Epithelial cell of esophagus (primary cell): ENCODE results near the gene MARK2.

ENCODE experiments used
- DNase-seq: peaks from one replicate; pipeline ENCODE4 v3.0.0; 2010; ENCODE audit warnings: low read depth
- H3K4me3 ChIP-seq: 2 replicates; pipeline ENCODE4 v1.5.1; 2011; ENCODE audit warnings: mild to moderate bottlenecking, low read length, control low read depth
- TF ChIP-seq, protein P1 (sequence below): IDR thresholded peaks from 2 replicates; pipeline ENCODE4 v1.5.1; 2011; ENCODE audit warnings: low read depth, mild to moderate bottlenecking, low read length, control low read depth, inconsistent platforms; ENCODE audit not compliant: insufficient read depth; ENCODE audit errors: missing control alignments

The MARK2 gene

DNA sequence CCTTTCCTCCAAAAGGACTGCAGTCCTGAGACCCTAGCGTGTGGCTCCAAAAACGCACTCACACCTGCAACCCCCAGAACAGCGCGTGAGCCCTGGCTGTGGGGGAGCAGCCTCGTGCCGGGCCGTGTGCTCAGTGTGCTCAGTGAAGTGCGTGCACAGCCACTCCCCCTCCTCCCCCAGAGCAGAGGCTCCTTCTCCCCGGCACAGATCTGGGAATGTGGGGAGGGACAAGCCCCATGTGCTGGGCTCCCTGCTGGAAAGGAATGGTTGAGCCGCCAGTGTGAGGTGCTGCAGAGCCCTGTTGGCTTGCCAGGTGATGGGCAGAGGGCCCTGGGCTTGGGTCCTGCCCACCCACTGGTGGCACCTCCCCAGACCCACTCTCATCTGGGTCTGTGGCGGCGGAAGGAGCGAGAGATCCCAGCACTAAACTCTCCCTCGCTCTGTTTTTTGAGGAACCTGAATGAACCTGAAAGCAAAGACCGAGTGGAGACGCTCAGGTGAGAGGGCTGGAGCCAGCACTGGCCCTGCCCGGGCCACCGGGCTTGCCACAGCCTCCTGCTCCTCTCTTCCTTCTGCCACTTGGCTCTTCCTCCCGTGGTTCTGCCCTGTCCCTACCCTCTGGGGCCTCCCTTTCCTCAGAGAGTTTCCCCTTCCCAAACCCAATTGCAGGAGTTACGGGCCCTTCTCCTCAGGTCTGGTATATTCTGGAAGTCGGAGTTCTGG is 69.1 kb downstream of the MARK2 start:
- TF ChIP-seq, protein P1, sequence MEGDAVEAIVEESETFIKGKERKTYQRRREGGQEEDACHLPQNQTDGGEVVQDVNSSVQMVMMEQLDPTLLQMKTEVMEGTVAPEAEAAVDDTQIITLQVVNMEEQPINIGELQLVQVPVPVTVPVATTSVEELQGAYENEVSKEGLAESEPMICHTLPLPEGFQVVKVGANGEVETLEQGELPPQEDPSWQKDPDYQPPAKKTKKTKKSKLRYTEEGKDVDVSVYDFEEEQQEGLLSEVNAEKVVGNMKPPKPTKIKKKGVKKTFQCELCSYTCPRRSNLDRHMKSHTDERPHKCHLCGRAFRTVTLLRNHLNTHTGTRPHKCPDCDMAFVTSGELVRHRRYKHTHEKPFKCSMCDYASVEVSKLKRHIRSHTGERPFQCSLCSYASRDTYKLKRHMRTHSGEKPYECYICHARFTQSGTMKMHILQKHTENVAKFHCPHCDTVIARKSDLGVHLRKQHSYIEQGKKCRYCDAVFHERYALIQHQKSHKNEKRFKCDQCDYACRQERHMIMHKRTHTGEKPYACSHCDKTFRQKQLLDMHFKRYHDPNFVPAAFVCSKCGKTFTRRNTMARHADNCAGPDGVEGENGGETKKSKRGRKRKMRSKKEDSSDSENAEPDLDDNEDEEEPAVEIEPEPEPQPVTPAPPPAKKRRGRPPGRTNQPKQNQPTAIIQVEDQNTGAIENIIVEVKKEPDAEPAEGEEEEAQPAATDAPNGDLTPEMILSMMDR = no peak
- no peak for DNase-seq
- no peak overlapping the region for H3K4me3 ChIP-seq

DNA sequence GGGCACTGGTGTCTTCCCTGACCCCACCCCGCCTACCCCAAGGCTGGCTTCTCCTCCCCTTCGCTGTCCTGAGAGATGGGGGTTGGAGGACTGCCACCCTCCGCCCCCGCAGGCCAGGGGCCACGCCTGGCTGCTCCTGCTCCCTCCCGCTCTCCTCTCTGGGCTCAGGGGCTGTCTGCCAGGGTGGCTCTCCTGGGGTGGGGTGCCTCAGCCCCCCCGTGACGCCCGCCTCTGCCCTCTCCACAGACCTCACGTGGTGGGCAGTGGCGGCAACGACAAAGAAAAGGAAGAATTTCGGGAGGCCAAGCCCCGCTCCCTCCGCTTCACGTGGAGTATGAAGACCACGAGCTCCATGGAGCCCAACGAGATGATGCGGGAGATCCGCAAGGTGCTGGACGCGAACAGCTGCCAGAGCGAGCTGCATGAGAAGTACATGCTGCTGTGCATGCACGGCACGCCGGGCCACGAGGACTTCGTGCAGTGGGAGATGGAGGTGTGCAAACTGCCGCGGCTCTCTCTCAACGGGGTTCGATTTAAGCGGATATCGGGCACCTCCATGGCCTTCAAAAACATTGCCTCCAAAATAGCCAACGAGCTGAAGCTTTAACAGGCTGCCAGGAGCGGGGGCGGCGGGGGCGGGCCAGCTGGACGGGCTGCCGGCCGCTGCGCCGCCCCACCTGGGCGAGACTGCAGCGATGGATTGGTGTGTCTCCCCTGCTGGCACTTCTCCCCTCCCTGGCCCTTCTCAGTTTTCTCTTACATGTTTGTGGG is 69.9 kb downstream of the MARK2 start:
- TF ChIP-seq, protein P1 = no peak
- DNase-seq = no peak
- no peak overlapping the region for H3K4me3 ChIP-seq

DNA sequence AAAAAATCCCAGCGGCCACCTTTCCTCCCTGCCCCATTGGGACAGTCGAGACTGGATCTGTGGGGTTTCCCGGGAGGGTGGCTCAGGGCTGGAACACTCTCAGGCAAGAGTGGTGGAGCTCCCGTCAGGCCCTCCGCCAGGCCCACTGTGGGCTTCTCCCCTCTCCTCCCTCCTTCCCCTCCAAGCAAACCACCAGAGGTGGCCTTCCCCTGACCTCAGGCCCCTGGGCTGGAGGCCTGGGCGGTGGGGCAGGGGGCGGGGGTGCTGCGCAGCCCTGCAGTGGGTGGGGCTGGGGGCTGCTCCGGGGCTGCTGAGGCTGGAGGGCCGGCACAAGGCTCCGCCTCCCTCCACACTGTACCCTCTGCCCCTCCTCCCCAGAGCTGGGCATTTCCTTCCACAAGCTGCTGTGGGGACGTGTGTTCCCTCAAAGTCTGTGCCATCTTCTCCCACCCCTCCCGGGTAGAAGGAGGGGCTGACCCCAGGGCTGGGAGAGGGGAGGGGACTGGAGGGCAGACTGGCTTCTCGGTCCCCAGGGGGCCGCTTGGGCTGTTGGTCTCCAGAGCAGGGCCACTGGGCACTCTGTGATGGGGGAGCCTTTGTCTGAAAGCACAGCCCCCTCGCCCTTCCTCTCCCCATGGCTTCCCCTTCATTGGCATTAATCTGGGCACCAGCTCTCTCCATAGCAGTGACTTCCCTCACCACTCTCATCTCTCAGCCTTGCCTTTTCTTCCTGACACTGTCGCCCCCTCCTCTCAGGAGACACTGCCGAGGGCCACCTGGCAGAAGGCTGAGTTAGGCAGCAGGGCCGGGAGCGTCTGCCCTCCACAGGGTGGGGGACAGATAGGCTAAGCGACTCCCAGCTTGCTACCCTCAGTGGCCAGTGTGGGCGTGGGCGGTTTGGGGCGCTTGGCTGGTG is 70.9 kb downstream of the MARK2 start:
- no peak overlapping the region for H3K4me3 ChIP-seq
- DNase-seq = no peak
- TF ChIP-seq, protein P1 = no peak

DNA sequence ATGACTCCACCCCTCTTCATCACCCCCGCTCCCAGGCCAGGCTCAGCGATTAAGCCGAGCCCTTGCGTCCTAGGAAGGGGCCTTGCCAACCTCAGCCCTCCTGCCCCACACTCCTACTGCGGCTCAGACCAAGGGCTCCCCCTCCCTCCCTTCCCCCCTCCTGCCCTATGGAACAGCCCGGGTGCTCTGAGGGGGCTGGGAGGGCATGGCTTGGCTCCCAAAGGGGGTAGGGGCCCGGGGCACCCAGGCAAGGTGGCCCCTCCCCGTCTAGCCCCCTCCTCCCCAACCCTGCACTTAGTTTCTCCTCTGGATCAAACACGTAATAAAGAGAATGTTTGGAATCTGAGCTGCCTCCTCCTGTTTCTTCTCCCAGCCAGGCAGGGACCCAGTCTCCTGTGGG is 71.8 kb downstream of the MARK2 start:
- TF ChIP-seq, protein P1 = no peak
- H3K4me3 ChIP-seq = no peak overlapping the region
- no peak for DNase-seq

DNA sequence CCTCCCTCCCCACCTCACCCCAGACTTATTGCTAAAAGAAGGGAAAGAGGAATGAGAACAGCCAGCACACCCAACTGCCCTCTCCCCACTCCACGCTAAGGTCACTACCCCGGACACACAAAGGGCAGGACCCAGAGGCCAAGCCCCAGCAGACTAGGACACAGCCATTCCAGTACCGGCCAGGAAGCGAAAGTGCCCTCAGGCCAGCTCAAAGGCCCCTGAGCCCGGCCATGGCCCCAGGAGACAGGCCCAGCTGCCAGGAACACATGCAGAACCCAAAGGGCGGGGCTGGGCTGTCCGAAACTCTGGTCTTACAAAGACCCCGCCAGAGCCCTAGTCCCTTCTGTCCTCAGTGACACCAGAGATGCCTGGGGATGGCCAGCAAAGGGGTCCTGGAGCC is 72.5 kb downstream of the MARK2 start:
- no peak overlapping the region for H3K4me3 ChIP-seq
- no peak for DNase-seq
- TF ChIP-seq, protein P1 = no peak

DNA sequence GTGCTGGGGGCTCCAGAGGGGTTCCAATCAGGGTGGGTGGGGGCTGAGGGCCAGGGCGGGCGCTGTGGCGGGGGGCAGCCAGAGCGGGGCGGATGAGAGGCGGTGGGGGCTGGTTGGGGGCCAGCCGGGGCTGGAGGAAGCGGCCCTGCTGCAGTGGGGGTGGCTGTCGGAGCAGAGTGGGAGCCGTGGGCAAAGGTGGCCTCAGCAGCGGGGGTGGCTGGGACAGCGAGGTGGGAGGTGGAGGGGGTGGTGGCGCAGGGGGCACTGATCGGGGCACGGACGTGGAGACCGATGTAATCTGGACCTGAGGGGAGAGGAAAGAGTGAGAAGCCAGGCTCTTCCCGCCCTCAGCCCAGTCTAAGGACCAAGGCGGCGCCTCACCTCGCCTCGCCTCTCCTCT is 73.0 kb downstream of the MARK2 start:
- DNase-seq = no peak
- H3K4me3 ChIP-seq = no peak overlapping the region
- TF ChIP-seq, protein P1 = no peak
